GM18498 (cell line): ENCODE data around the gene FBXO15.

Experiments
- ATAC-seq: cut with Tn5 transposase; IDR thresholded peaks from one replicate; pipeline ENCODE4 v1.9.1; 2021; ENCODE audit warnings: mild to moderate bottlenecking, moderate library complexity; ENCODE audit not compliant: unreplicated experiment

Gene FBXO15

GRCh38 chr18:74153793-74154192, 6.2 kb upstream of the FBXO15 start:
- no peak for ATAC-seq

- ATAC-seq, result no peak
Observed at GRCh38 chr18:74153377-74153776, 5.7 kb upstream of the FBXO15 start.

- no peak for ATAC-seq
Observed at GRCh38 chr18:74152857-74153256, 5.2 kb upstream of the FBXO15 start.

GRCh38 chr18:74152270-74152669, 4.6 kb upstream of the FBXO15 start:
- ATAC-seq, result no peak

- no peak for ATAC-seq
Observed at GRCh38 chr18:74149878-74150277, 2.2 kb upstream of the FBXO15 start.

GRCh38 chr18:74148543-74149070, 973 bp upstream of the FBXO15 start:
- peak; percentile 26 for ATAC-seq

- ATAC-seq, result no peak
Observed at GRCh38 chr18:74147491-74147778, 199 bp downstream of the FBXO15 start.

- ATAC-seq, result no peak
Observed at GRCh38 chr18:74146756-74147155, 878 bp downstream of the FBXO15 start.

GRCh38 chr18:74142252-74142651, 5.4 kb downstream of the FBXO15 start:
- no peak for ATAC-seq

GRCh38 chr18:74141667-74142066, 6.0 kb downstream of the FBXO15 start:
- ATAC-seq, result no peak

- ATAC-seq, result no peak
Observed at GRCh38 chr18:74140582-74140981, 7.1 kb downstream of the FBXO15 start.

GRCh38 chr18:74139888-74140287, 7.7 kb downstream of the FBXO15 start:
- ATAC-seq, result peak; percentile 56

GRCh38 chr18:74139411-74139810, 8.2 kb downstream of the FBXO15 start:
- ATAC-seq, result peak; percentile 23

- ATAC-seq, result no peak
Observed at GRCh38 chr18:74137920-74138538, 9.6 kb downstream of the FBXO15 start.

GRCh38 chr18:74132201-74132600, 15.4 kb downstream of the FBXO15 start:
- ATAC-seq, result no peak

GRCh38 chr18:74131124-74131523, 16.5 kb downstream of the FBXO15 start:
- no peak for ATAC-seq

- no peak for ATAC-seq
Observed at GRCh38 chr18:74128159-74128558, 19.5 kb downstream of the FBXO15 start.

- no peak for ATAC-seq
Observed at GRCh38 chr18:74126684-74127655, 20.7 kb downstream of the FBXO15 start.

GRCh38 chr18:74124642-74125041, 23.0 kb downstream of the FBXO15 start:
- no peak for ATAC-seq

GRCh38 chr18:74123200-74123599, 24.4 kb downstream of the FBXO15 start:
- no peak for ATAC-seq

GRCh38 chr18:74116633-74117554, 30.7 kb downstream of the FBXO15 start:
- ATAC-seq, result peak; percentile 50
